Measurements from ENCODE around the gene IL18.
"Not testable (repeated sequence)": the region's sequence is repeated elsewhere in the genome, so short reads cannot be mapped to it uniquely, and the experiment has no call there.

Gene IL18

DNA sequence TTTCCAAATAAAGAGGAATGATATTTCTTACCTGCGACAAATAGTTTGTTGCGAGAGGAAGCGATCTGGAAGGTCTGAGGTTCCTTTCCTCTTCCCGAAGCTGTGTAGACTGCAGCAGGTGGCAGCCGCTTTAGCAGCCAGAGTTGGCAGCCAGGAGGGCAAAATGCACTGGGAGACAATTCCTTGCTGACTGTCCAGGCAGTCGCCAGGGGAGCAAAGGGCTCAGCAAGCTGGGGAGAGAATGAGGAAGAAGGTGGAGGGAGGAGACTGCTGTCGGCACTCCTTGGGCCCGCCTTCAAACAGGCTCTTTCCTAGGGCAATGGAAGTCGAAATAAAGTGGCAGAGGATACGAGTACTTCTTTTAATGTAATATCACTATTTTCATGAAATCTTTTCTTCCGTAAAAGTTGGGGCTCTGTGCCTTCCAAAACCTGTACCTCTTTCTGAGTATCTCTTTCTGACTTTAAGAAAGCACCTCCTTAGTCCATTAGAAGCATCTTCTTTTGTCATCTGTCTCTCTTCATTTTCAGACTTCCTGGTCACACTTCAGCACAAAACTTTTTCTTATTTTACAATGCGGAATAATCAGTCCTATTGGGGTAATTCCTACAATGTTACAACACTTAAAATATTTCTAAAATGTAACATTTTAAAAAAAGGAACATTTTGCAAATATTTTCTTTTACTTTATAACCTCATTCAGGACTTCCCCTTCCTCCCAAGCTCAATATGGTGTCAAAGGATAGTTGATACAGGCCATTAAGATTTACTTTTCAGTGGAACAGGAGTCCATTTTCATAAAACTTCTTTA is at the start of gene IL18:
TSS of gene IL18 (minus strand) at position 220 of the 811 bp plus-strand sequence. CDS start 9,041 bp downstream, outside the sequence.
- DNase-seq: no peak

DNA sequence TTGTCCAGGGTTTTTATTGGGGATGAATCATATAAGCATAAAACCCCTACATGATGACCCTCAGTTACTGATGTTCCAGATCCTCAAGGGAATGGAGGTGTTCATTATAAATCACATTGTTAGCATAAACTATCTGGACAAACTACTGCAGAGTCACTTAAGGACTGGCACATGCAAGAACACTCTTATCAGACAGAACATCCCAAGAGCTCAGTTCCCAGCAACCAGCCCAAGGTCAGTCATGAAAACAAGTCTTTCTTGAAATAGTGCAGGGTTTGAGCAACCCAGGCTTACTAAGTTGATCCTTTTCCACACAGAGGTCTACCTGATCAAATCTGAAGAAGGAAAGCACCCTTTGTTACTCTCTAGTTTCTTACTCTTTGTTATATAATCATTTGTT is 48.8 kb upstream of the IL18 start:
- DNase-seq: no peak

DNA sequence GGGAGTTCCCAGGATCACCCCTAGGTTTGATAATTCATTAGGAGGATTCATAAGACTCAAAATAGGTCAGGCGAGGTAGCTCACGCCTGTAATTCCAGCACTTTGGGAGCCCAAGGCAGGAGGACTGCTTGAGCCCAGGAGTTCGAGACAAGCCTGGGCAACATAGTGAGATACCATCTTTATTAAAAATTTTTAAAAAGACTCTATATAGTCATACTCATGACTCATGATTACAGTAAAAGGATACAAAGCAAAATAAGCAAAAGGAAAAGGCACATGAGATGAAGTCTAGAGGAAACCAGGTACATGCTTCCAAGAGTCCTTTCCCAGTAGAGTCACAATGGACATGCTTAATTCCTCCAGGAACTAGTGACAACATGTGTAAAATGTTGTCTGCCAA is 48.4 kb upstream of the IL18 start:
- DNase-seq: no peak

DNA sequence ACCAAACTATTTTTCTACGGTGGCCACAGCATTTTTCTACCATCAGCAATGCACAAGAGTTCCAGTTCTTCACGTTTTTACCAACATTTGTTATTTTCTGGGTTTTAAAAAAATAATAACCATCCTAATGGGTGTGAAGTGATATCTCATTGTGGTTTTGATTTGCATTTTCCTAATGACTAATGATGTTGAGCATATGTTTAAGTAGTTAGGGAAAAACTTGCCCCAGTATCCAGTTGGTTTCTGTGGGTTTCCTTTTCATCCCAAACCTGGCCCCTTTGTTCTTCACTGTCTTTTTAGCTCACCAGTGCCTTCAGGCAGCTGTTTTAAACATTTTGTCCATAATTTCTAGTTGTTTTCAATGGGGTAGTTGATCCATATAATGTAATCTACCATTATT is 47.6 kb upstream of the IL18 start:
- DNase-seq: no peak

DNA sequence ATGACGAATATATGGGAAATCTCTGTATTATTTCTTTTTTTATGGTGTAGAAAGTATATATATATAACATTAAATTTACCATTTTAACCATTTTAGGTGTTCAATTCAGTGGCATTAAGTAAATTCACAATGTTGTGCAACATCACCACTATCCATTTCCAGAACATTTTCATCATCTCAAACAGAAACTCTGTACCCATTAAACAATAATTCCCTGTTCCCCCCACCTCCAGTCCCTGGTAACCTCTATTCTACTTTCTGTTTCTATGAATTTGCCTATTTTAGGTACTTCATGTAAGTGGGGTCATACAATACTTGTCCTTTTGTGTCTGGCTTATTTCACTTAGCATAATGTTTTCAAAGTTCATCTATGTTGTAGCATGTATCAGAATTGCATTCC is 47.0 kb upstream of the IL18 start:
- no peak for DNase-seq

DNA sequence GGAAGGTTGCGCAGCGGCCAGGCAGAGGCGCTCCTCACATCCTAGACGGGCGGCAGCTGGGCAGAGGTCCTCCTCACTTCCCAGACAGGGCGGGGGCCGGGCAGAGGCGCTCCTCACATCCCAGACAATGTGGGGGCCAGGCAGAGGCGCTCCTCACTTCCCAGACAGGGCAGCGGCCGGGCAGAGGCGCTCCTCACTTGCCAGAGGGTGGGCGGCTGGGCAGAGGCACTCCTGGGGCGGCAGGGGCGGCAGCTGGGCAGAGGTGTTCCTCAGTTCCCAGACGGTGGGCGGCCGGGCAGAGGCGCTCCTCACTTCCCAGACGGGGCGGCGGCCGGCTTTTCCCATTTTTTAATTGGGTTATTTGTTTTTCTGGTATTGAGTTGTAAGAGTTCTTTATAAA is 42.2 kb upstream of the IL18 start:
- no peak for DNase-seq

DNA sequence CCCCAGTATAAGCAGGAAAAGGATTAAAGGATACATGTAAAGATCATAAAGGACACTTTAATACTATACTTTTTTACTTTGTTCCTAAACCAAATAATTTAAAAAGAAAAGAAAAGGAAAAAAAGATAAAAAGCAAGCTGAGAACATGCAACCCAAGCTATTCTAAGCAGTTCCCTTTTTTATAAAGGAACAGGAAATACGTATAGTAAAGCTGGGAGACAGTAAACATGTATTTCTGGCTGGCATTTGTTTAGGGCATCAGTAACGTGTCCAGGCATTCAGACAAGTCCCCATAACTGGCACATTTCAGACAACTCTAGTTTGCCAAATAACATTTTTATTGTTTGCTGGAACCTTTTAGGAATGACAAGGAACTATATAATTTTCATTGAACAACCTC is 36.4 kb upstream of the IL18 start:
- no peak for DNase-seq

DNA sequence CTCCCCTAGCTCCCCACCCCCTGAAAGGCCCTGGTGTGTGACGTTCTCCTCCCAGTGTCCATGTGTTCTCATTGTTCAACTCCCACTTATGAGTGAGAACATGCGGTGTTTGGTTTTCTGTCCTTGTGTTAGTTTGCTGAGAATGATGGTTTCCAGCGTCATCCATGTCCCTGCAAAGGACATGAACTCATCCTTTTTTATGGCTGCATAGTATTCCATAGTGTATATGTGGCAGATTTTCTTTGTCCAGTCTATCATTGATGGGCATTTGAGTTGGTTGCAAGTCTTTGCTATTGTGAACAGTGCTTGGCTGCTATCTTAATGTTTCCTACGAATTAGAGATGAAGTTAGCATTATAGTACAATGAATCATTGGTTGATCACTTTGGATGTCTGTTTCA is 35.2 kb upstream of the IL18 start:
- DNase-seq: not testable (repeated sequence)

DNA sequence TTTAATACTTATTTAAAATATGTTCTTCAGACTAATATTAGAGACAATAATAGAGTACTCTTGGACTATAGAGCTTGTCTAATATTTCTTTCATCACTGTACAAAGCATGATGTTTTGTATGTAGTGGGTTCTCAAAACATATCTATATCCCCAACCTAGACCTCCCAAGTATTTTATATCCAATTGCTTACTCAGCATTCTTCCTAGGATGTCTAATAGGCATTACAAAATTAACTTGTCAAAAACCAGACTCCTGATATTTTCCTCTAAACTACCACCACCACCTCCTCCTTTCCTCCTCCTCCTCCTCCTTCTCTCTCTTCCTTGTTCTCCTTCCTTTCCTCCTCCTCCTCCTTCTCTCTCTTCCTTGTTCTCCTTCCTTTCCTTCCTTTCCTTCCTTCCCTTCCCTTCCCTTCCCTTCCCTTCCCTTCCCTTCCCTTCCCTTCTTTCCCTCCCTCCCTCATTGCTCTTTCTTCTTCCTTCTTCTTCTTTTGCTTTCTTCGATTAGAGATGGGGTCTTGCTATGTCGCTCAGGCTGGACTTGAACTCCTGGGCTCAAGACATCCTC is 32.7 kb upstream of the IL18 start:
- no peak for DNase-seq

DNA sequence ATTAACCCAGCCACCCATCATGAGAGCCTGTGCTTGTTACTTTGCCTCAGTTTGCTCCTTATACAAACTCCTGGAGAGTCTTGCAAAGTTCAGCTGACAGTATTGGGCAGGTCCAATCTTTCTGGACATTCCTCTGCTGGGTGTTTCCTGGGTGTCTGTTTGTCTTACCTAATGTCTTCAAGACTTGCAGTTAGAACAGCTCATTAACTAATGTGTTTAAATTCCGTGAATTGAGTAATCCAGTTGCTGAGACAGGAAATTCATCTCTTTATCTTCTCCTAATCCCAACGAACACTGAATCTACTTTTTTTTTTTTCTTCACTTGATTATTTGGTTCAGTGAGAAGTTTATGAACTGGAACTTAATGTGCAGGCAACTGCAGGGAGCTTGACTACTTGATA is 32.1 kb upstream of the IL18 start:
- no peak for DNase-seq

DNA sequence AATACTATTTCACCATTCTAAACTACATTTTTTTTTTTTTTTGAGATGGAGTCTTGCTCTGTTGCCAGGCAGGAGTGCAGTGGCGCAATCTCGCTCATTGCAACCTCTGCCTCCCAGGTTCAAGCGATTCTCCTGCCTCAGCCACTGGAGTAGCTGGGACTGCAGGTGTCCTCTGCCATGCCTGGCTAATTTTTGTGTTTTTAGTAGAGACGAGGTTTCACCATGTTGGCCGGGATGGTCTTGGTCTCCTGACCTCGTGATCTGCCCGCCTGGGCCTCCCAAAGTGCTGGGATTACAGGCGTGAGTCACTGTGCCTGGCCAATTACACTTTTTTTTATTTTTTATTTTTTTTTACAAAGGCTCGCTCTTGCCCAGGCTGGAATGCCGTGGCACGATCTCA is 31.2 kb upstream of the IL18 start:
- DNase-seq: not testable (repeated sequence)

DNA sequence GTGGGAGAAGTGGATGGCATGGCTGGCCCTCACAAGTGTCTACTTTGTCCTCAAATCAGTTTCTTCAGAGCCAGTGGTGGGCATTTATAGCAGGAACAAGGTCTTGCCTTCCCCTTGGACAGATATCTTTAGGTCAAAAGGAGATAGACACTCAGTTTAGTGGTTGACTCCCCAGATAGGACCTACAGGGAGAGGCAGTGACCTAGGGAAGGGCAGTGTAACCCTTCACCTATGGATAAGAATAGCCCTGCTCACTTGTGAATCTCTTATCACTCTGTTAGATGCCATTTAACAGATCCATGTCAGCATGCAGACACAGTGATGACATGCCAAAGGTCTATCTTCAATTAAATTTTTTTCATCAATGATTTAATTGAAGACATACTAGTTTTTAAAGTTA is 22.4 kb upstream of the IL18 start:
- no peak for DNase-seq

DNA sequence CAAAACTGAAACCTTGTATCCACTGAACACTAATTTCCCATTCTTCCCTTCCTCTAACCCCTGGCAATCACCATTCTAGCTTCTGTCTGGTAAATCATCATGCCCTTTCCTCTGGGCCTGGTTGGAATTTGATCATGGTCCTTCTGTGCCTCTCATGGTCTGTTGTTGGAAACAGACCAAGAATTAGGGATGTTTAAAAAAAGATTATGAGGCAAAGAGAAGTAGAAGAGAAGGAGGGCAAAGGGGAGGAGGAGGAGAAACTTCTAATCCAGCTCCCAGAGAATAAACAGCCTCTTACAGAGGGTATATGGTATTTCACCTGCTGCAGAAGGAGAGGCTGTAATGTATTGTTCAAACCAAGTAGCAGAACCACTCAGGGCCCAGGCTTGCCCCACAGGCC is 22.0 kb upstream of the IL18 start:
- DNase-seq: no peak

DNA sequence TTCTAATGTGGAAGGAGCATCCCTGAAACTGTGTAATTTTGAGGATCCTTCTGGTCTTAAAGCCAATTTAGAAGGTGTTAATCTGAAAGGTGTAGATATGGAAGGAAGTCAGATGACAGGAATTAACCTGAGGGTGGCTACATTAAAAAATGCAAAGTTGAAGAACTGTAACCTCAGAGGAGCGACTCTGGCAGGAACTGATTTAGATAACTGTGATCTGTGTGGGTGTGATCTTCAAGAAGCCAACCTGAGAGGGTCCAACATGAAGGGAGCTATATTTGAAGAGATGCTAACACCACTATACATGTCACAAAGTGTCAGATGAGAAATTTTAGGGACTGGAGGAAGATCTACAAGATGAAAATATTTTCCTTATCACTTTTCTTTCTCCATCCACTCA is 19.0 kb upstream of the IL18 start:
- DNase-seq: no peak

DNA sequence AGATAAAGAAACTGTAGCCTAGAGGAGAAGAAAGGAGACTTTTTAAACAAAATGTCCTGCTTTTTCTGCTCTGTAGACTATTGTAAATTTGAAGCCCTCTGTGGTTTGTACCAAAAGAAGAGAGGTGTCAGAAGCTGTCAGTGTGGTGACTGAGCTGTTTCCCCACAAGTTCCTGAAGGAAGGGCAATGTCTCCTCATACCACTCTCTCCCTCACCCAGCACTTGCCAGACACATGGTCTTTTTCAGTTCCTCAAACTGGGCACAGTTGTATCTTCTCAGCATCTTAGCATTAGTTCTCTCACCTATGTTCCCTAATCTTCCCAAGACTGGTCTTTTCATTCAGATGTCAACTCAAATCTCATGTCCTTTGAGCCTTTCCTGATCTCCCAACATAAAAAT is 15.7 kb upstream of the IL18 start:
- no peak for DNase-seq

DNA sequence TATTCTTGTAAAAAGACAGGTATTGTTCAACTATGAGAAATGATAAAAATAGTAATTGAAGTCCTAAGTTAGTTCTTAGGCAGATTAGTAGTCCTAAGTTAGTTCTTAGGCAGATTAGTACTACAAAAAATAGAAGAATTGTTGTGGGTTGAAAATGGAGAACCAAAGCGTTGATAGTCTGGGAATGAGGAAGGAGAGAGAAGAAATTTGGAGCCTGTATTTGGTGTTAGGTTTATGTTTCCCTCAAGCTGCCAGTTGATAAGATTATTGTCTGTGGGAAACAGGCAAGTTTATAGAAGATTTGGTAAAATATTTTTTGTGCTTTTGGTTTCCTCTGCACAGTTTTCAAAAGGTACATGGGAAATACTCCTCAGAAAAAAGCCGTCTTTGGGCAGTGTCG is 15.0 kb upstream of the IL18 start:
- no peak for DNase-seq

DNA sequence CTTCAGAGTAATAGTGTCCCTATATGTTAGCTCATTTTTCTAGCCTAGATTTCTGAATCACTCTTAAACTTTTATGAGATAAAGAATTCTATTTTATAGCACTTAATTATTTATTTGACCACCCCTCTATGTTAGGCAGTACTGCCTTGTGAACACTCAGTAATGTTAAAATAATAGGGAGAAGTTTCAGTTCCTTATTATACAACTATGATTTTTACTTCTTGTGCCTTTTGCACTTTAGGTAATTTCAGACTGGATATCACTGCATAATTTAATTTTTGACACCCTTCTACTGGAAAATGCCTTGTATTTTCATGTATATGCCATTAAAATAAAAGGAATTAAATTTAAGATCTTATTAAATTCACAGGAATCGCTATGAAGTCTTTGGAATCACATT is 14.5 kb upstream of the IL18 start:
- DNase-seq: no peak

DNA sequence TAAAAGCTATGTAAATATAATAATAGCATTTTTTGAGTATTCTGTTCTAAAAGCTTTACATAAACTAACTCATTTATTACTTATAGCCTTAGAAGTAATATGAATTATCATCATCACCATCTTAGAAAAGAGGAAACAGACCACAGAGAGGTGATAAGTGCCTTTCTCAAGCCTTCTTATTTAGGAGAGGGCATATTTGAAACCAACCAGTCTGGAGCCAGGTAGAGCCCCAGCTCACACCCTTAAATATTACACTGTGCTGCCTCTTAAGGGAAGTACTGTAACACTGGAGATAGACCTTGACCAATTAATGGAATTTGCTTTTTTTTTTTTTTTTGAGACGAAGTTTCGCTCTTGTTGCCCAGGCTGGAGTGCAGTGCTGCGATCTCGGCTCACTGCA is 13.7 kb upstream of the IL18 start:
- DNase-seq: no peak

DNA sequence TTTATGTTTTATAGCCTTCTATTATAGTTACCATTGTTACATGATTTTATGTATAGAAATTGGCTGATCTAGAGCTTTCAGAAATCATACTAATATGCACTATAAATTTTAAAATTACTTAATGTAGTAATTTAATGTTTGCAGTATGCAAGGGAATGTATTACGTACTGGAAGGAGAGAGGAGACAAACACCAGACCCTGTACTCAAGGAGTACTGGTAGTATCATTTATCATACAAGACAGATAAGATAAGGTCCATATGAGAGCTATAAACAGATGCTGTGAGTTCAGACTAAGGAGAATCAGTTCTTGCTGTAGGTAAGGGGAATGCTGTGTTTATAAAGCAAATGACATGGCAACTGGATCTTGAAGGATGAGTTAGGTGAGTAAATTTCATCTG is 12.2 kb upstream of the IL18 start:
- DNase-seq: no peak

DNA sequence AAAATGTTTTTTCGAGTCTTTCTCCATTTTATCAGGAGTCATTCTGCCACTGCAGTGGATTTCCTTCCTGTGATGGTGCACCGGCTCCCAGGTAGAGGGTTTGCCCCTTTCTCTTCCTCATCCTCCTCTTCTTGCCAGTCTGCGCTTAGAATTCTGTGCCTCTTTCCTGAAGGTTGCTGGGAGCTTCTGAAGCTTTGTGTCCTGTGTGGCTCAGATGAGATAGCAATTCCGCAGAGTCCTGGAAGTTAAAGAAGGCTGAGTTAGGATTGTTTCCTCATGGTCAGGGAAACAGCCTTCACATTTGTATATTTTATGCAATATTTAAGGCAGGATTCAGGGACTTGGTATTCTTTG is 11.7 kb upstream of the IL18 start:
- DNase-seq: no peak

DNA sequence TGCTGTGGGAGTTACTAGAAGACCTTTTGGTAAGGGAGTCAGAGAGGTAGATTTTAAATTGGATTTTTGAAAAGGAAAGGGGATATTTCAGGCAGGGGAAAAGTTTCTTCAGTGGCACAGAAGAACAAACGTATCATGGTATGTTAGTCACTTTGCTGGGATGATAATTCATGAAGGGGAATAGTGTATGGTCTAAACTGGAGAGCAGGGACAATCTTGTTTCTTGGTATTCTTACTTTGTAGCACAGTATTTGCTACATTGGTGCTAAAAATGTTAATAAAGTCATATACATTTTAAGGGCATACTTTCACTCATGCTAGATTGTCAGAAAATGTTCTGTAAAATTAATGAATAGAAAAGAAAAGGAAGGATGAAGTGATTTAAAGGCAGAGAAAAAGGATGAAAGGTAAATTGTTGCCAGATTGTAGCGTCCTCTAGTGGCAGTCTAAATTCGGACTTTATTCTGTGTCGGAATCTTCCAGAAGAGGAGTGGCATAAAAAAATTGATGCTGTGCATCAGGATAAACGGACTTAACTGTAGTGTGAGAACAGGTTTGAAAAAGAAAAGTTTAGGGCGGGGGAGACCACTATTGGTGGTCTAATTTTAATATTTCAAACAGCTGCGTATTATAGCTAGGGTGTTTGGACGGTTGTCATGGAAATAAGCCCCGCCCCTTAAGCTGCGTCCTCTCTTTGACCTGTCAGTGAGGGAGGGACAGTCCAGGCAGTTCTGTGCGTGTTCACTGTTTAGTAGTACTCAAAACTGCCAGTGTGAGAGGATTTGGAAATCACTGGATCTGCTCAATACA is 11.1 kb upstream of the IL18 start, which contains the start of gene BCO2:
TSS of gene BCO2 (plus strand) at position 724 of the 810 bp plus-strand sequence. CDS start 90 bp downstream, outside the sequence.
- peak; percentile 24 for DNase-seq

DNA sequence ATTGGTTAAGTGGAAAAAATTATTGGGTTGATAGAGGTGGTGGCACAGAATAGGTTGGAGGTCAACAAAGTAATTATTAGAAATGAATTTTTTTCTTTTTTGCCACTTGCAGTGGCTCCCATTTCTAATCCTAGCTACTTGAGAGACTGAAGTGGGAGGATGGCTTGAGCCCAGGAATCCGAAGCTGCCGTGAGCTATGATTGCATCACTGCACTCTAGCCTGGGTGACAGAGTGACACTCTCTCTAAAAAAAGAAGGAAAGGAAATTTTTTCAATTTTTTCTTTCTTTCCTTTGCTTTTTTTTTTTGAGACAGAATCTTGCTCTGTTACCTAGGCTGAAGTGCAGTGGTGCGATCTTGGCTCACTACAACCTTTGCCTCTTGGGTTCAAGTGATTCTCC is 9.3 kb upstream of the IL18 start:
- no peak for DNase-seq

DNA sequence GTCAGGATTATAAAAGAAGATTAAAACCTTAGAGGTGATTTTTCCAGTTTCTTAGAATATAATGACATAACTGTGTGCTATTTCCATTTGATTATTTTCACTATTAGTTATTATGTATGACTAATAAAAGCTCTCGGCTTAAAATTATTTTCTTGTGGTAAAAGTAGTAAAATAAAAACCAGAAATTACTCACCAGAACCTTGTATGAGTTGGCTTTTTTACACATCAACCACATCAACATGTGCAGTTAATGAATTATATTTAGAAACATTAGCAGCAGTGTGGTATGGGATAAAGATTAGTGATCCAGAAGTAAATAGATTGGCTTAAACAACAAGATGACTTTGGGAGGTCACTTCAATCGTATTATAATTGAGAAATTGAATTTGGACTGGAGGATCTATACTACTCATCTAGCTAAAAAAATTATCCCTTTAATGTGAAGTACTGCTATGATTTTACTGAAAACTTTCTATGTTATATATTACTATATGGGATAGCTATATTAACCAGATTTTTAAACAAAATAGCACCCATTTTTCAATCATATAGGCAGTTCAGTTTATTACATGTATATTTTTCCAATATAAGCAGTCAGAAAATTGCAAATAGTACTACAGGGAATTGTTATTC is 8.6 kb upstream of the IL18 start:
- DNase-seq: no peak

DNA sequence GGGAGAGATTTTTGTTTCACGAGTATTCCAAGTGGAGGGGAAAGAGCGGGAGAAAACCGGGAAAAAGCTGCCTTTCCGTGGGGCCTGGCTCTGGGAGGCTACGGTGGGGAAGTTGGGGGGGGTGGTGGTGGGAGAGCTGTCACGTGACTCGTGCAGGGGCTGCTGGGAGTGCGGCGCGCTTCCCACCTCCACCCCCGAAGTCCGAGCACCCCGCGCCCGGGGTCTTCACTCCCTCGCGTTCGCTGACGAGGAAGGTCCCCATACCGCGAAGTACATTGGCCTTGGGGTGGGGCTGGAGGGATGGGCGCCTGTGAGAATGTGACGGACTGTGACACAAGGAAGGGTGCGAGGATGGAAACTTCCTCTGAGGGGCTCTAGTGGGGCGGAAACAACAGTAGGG is 3.3 kb upstream of the IL18 start, which contains the start of gene TEX12:
TSS of gene TEX12 (plus strand) at position 228 of the 400 bp plus-strand sequence. CDS start 1,897 bp downstream, outside the sequence.
- DNase-seq: no peak
